ENCODE measurements around the gene NOLC1. TPM values are rescaled to one million over a fixed set of nuclear protein-coding genes. Genes with fewer than 3 reads are reported as not detected.

Gene NOLC1
- total and polyA plus RNA-seq, 4 donors, result 11.6 to 26.3 (median 20.4) TPM

GRCh38 chr10:102141583-102142107, 10.5 kb upstream of the NOLC1 start (continued):
- TF ChIP-seq, protein P1, sequence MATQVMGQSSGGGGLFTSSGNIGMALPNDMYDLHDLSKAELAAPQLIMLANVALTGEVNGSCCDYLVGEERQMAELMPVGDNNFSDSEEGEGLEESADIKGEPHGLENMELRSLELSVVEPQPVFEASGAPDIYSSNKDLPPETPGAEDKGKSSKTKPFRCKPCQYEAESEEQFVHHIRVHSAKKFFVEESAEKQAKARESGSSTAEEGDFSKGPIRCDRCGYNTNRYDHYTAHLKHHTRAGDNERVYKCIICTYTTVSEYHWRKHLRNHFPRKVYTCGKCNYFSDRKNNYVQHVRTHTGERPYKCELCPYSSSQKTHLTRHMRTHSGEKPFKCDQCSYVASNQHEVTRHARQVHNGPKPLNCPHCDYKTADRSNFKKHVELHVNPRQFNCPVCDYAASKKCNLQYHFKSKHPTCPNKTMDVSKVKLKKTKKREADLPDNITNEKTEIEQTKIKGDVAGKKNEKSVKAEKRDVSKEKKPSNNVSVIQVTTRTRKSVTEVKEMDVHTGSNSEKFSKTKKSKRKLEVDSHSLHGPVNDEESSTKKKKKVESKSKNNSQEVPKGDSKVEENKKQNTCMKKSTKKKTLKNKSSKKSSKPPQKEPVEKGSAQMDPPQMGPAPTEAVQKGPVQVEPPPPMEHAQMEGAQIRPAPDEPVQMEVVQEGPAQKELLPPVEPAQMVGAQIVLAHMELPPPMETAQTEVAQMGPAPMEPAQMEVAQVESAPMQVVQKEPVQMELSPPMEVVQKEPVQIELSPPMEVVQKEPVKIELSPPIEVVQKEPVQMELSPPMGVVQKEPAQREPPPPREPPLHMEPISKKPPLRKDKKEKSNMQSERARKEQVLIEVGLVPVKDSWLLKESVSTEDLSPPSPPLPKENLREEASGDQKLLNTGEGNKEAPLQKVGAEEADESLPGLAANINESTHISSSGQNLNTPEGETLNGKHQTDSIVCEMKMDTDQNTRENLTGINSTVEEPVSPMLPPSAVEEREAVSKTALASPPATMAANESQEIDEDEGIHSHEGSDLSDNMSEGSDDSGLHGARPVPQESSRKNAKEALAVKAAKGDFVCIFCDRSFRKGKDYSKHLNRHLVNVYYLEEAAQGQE (IDR thresholded peaks at IDR 0.05), result no peak
- TF ChIP-seq EGR1 (IDR thresholded peaks at IDR 0.05; ENCODE audit: low read depth in 2 of 2), result no peak

DNA sequence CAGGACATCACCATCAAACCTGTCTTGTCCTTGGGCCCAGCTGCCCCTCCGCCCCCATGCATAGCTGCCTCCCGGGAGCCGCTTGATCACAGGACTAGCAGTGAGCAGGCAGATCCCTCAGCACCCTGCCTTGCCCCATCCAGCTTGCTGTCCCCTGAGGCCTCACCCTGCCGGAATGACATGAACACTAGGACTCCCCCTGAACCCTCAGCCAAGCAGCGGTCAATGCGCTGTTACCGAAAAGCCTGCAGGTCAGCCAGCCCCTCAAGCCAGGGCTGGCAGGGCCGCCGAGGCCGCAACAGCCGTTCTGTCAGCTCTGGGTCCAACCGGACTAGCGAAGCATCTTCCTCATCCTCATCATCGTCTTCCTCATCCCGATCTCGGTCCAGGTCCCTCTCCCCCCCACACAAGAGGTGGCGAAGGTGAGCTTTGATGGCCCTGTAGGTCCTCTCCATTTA, 5.2 kb upstream of the NOLC1 start:
- DNase-seq (ENCODE audit: low spot score), result no peak
- Histone ChIP-seq H3K27ac (ENCODE audit: low read depth in 1 of 2, low read length in 2 of 2) (no peak overlapping the region), H3K4me1 (ENCODE audit: control insufficient read depth in 4 of 4, insufficient read depth in 4 of 4, low read length in 3 of 4) (peaks cover 0 to 7% (median 3%) of the 10 kb centered on the region in 4 donors), H3K9me3 (ENCODE audit: control insufficient read depth in 4 of 4, low read length in 3 of 4) (no peaks in the 10 kb centered on the region), H3K9ac (ENCODE audit: low read depth in 1 of 2, low read length in 2 of 2) (no peak overlapping the region), H3K36me3 (ENCODE audit: control insufficient read depth in 4 of 4, insufficient read depth in 3 of 4, low read depth in 1 of 4, low read length in 3 of 4) (peaks cover 5 to 57% (median 29%) of the 10 kb centered on the region in 4 donors), H3K4me3 (ENCODE audit: low read depth in 1 of 3, low read length in 3 of 3) (no peak overlapping the region), H3K27me3 (ENCODE audit: control insufficient read depth in 4 of 4, insufficient read depth in 4 of 4, low read length in 3 of 4) (no peaks in the 10 kb centered on the region)
- WGBS, result 96% methylated on average over 17 of the region's 17 CpGs
- TF ChIP-seq HNF4G (IDR thresholded peaks at IDR 0.05) (no peak), HNF4A (conservative IDR thresholded peaks at IDR 0.05) (no peak), MAX (IDR thresholded peaks at IDR 0.05) (no peak), TAF1 (conservative IDR thresholded peaks at IDR 0.05) (no peak), RAD21 (IDR thresholded peaks at IDR 0.05) (no peak), EGR1 (IDR thresholded peaks at IDR 0.05; ENCODE audit: low read depth in 2 of 2) (no peak), FOXA1 (IDR thresholded peaks at IDR 0.05) (no peak), NR2F2 (IDR thresholded peaks at IDR 0.05) (no peak), YY1 (IDR thresholded peaks at IDR 0.05) (no peak), FOXA2 (IDR thresholded peaks at IDR 0.05) (no peak), GABPA (IDR thresholded peaks at IDR 0.05 in 1 of 2, conservative IDR thresholded peaks at IDR 0.05 in 1 of 2) (no peak), JUND (IDR thresholded peaks at IDR 0.05) (no peak), SP1 (IDR thresholded peaks at IDR 0.05) (no peak), RXRA (IDR thresholded peaks at IDR 0.05) (no peak), CTCF (IDR thresholded peaks at IDR 0.05; ENCODE audit: low read depth, low read length, missing input control) (no peak)
- TF ChIP-seq, protein P2, sequence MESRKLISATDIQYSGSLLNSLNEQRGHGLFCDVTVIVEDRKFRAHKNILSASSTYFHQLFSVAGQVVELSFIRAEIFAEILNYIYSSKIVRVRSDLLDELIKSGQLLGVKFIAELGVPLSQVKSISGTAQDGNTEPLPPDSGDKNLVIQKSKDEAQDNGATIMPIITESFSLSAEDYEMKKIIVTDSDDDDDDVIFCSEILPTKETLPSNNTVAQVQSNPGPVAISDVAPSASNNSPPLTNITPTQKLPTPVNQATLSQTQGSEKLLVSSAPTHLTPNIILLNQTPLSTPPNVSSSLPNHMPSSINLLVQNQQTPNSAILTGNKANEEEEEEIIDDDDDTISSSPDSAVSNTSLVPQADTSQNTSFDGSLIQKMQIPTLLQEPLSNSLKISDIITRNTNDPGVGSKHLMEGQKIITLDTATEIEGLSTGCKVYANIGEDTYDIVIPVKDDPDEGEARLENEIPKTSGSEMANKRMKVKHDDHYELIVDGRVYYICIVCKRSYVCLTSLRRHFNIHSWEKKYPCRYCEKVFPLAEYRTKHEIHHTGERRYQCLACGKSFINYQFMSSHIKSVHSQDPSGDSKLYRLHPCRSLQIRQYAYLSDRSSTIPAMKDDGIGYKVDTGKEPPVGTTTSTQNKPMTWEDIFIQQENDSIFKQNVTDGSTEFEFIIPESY (IDR thresholded peaks at IDR 0.05), result no peak
- TF ChIP-seq, protein P1 (IDR thresholded peaks at IDR 0.05), result no peak
- TF ChIP-seq, protein P3, sequence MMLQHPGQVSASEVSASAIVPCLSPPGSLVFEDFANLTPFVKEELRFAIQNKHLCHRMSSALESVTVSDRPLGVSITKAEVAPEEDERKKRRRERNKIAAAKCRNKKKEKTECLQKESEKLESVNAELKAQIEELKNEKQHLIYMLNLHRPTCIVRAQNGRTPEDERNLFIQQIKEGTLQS (IDR thresholded peaks at IDR 0.05), result no peak

Measured in liver (tissue), 9 donors.